K562 (cell line): ENCODE results near the gene GRIA1. TPM values are rescaled to one million over a fixed set of nuclear protein-coding genes. Genes with fewer than 3 reads are reported as not detected.
A peak's percentile ranks its signal among the peaks of the same experiment; 100 is the strongest.

Experiments used
- BDP1 ChIP-seq: IDR thresholded peaks from 3 replicates; pipeline ENCODE4 v1.6.1; 2011; ENCODE audit not compliant: insufficient read length, insufficient read depth
- E2F3 ChIP-seq: fragments of 250-450 bp; sonication (Bioruptor Pico); IDR thresholded peaks from 2 replicates; pipeline ENCODE4 v1.4.0; 2020; ENCODE audit warnings: mild to moderate bottlenecking
- ELF1 ChIP-seq: fragments of 200-800 bp; sonication (Bioruptor generic); IDR thresholded peaks from 2 replicates; pipeline ENCODE4 v1.6.1; 2016; ENCODE audit warnings: missing genetic modification characterization, missing compliant biosample characterization
- HNRNPL ChIP-seq: fragments of 200-400 bp; formaldehyde crosslinking; IDR thresholded peaks from 2 replicates; pipeline ENCODE4 v1.6.1; 2017; ENCODE audit warnings: low read depth, mild to moderate bottlenecking, low read length
- KLF6 ChIP-seq: fragments of 250-450 bp; sonication (Bioruptor Pico); IDR thresholded peaks from 2 replicates; pipeline ENCODE4 v1.4.0; 2020; ENCODE audit warnings: mild to moderate bottlenecking, moderate library complexity, borderline replicate concordance
- MAX ChIP-seq: sonication (generic); formaldehyde crosslinking; IDR thresholded peaks from 2 replicates; pipeline ENCODE4 v1.9.0; 2022; ENCODE audit warnings: mild to moderate bottlenecking, missing genetic modification reagents
- MEF2A ChIP-seq: IDR thresholded peaks from 2 replicates; pipeline ENCODE4 v1.6.1; 2011; ENCODE audit warnings: low read depth, mild to moderate bottlenecking, low read length, moderate library complexity; ENCODE audit not compliant: control insufficient read depth
- NUFIP1 ChIP-seq: fragments of 450-650 bp; IDR thresholded peaks from 2 replicates; pipeline ENCODE4 v1.6.1; 2018; ENCODE audit not compliant: partially characterized antibody
- PRPF4 ChIP-seq: fragments of 200-400 bp; formaldehyde crosslinking; IDR thresholded peaks from one replicate; pipeline ENCODE4 v1.6.1; 2017; ENCODE audit warnings: low read length, low read depth, mild to moderate bottlenecking; ENCODE audit not compliant: insufficient read depth, poor library complexity, severe bottlenecking
- SAP30 ChIP-seq: fragments of 200-600 bp; sonication (generic); IDR thresholded peaks from 2 replicates; pipeline ENCODE4 v1.6.1; 2012; ENCODE audit warnings: borderline replicate concordance, low read depth, mild to moderate bottlenecking, moderate library complexity, low read length, control low read depth, inconsistent platforms; ENCODE audit not compliant: insufficient read depth, poor library complexity, severe bottlenecking
- SIX5 ChIP-seq, 2 experiments: IDR thresholded peaks; 2 replicates each; pipeline ENCODE4 v1.6.1; 2011; ENCODE audit warnings: low read length in 2 of 2, borderline replicate concordance in 1 of 2, low read depth in 1 of 2, mild to moderate bottlenecking in 1 of 2, moderate library complexity in 1 of 2; ENCODE audit not compliant: insufficient read depth in 1 of 2
- SREBF2 ChIP-seq: sonication (generic); formaldehyde crosslinking; IDR thresholded peaks from 2 replicates; pipeline ENCODE4 v1.4.0; 2020; ENCODE audit warnings: mild to moderate bottlenecking, missing genetic modification reagents
- SRSF7 ChIP-seq: fragments of 200-400 bp; formaldehyde crosslinking; optimal IDR thresholded peaks from 2 replicates; pipeline ENCODE3; 2017; ENCODE audit warnings: mild to moderate bottlenecking, low read depth, low read length
- TCFL5 ChIP-seq: fragments of 250-450 bp; sonication (Bioruptor Pico); conservative IDR thresholded peaks from 2 replicates; pipeline ENCODE4 v1.6.1; 2021; ENCODE audit warnings: mild to moderate bottlenecking, moderate library complexity, matching md5 sums
- XRCC3 ChIP-seq: fragments of 450-650 bp; IDR thresholded peaks from 2 replicates; pipeline ENCODE4 v1.6.1; 2017; ENCODE audit warnings: mild to moderate bottlenecking, moderate library complexity
- ZBTB34 ChIP-seq: fragments of 250-450 bp; sonication (Bioruptor Pico); IDR thresholded peaks from 2 replicates; pipeline ENCODE4 v1.8.0; 2021; ENCODE audit warnings: mild to moderate bottlenecking, moderate library complexity
- ZKSCAN3 ChIP-seq: fragments of 250-450 bp; sonication (Bioruptor Pico); IDR thresholded peaks from 2 replicates; pipeline ENCODE4 v1.4.0; 2020
- ZNF143 ChIP-seq: sonication (generic); formaldehyde crosslinking; IDR thresholded peaks from 2 replicates; pipeline ENCODE4 v1.9.0; 2022; ENCODE audit warnings: mild to moderate bottlenecking, missing genetic modification reagents
- ZNF146 ChIP-seq: IDR thresholded peaks from one replicate; pipeline ENCODE4 v1.6.1; 2018; ENCODE audit warnings: missing compliant biosample characterization; ENCODE audit not compliant: unreplicated experiment
- ZNF324 ChIP-seq: fragments of 250-450 bp; sonication (Bioruptor Pico); IDR thresholded peaks from 2 replicates; pipeline ENCODE4 v1.4.0; 2020; ENCODE audit warnings: mild to moderate bottlenecking
- ZNF512 ChIP-seq: IDR thresholded peaks from 2 replicates; pipeline ENCODE4 v1.6.1; 2016; ENCODE audit warnings: missing genetic modification characterization, missing compliant biosample characterization
- ZNF75A ChIP-seq: fragments of 450-650 bp; formaldehyde crosslinking; IDR thresholded peaks from 2 replicates; pipeline ENCODE4 v1.4.0; 2020; ENCODE audit warnings: mild to moderate bottlenecking
- polyA plus RNA-seq, 8 experiments: library from polyadenylated mRNA; depleted of rRNA in 4 of 8; stranded (reverse) in 5 of 8; unstranded in 3 of 8; fragments of >200 nt; fragmentation: Nextera tagmentation in 2 of 8; fragmentation: Illumina TruSeq in 1 of 8; extraction: Ambion mirVana in 2 of 8; extraction: Trizol in 1 of 8; gene quantifications; 2 replicates each; pipeline versions ENCODE4 v1.2.1 to v1.2.3, GENCODE V29; 2011 to 2014; ENCODE audit warnings: inconsistent platforms in 1 of 8, missing spikeins in 1 of 8
- total RNA-seq, 7 experiments: library from RNA; depleted of rRNA in 6 of 7; stranded (reverse); fragments of >200 nt in 6 of 7; fragmentation: Illumina TruSeq in 2 of 7; extraction: Trizol in 2 of 7; gene quantifications; 2 replicates each; pipeline versions ENCODE4 v1.2.1 to v1.2.3, GENCODE V29; 2011 to 2021; ENCODE audit warnings: low replicate concordance in 1 of 7
- TF ChIP-seq, protein P1 (sequence below), 2 experiments: fragments of 450-650 bp in 1 of 2; sonication (generic) in 1 of 2; formaldehyde crosslinking; conservative IDR thresholded peaks; 2 replicates each; pipeline versions ENCODE4 v1.4.0 to v1.8.1; 2020 to 2022; ENCODE audit warnings: mild to moderate bottlenecking in 1 of 2, missing genetic modification reagents in 1 of 2
- TF ChIP-seq, protein P2 (sequence below): sonication (generic); formaldehyde crosslinking; IDR thresholded peaks from 2 replicates; pipeline ENCODE4 v1.4.0; 2020; ENCODE audit warnings: mild to moderate bottlenecking, missing genetic modification reagents

Gene GRIA1
- total and polyA plus RNA-seq, 9 of the 15 experiments (the other 6 are each of a cell fraction or from before 2014, with no cell fraction given) = not detected

- TF ChIP-seq, protein P1, sequence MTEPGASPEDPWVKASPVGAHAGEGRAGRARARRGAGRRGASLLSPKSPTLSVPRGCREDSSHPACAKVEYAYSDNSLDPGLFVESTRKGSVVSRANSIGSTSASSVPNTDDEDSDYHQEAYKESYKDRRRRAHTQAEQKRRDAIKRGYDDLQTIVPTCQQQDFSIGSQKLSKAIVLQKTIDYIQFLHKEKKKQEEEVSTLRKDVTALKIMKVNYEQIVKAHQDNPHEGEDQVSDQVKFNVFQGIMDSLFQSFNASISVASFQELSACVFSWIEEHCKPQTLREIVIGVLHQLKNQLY (CRISPR knock-in tag; conservative IDR thresholded peaks at IDR 0.05) = no peak
- no peak for TF ChIP-seq ZNF75A (CRISPR knock-in tag)
- TF ChIP-seq ZKSCAN3 = no peak
- TF ChIP-seq SREBF2 = no peak
- TF ChIP-seq ELF1 (tag) = peak; percentile 43; the same call in 1 of the 2 replicates
- no peak for TF ChIP-seq ZNF324
- no peak for TF ChIP-seq MEF2A
- TF ChIP-seq SAP30 = no peak
- TF ChIP-seq XRCC3 = no peak
- TF ChIP-seq SRSF7 = no peak
- no peak for TF ChIP-seq KLF6 (CRISPR knock-in tag)
- peak; percentile 77 for TF ChIP-seq ZNF143
- no peak for TF ChIP-seq NUFIP1
- no peak for TF ChIP-seq PRPF4
- TF ChIP-seq E2F3 (CRISPR knock-in tag) = no peak
- no peak for TF ChIP-seq BDP1
- TF ChIP-seq, protein P2, sequence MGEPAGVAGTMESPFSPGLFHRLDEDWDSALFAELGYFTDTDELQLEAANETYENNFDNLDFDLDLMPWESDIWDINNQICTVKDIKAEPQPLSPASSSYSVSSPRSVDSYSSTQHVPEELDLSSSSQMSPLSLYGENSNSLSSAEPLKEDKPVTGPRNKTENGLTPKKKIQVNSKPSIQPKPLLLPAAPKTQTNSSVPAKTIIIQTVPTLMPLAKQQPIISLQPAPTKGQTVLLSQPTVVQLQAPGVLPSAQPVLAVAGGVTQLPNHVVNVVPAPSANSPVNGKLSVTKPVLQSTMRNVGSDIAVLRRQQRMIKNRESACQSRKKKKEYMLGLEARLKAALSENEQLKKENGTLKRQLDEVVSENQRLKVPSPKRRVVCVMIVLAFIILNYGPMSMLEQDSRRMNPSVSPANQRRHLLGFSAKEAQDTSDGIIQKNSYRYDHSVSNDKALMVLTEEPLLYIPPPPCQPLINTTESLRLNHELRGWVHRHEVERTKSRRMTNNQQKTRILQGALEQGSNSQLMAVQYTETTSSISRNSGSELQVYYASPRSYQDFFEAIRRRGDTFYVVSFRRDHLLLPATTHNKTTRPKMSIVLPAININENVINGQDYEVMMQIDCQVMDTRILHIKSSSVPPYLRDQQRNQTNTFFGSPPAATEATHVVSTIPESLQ (CRISPR knock-in tag) = no peak
- TF ChIP-seq SIX5 (IDR thresholded peaks at IDR 0.05; ENCODE audit: borderline replicate concordance in 1 of 2, insufficient read depth in 1 of 2, low read depth in 1 of 2, low read length in 2 of 2) = peak; percentile 69 to 87
- no peak for TF ChIP-seq TCFL5 (CRISPR knock-in tag)
- no peak for TF ChIP-seq ZNF512 (tag)
- TF ChIP-seq MAX = no peak
- no peak for TF ChIP-seq ZBTB34 (CRISPR knock-in tag)
- no peak for TF ChIP-seq HNRNPL
- TF ChIP-seq ZNF146 (CRISPR knock-in tag) = no peak
Observed at GRCh38 chr5:153831973-153832372, 341.5 kb downstream of the GRIA1 start (continued).
